Measurements from ENCODE around the gene HNRNPD. TPM values are rescaled to one million over a fixed set of nuclear protein-coding genes. Genes with fewer than 3 reads are reported as not detected.

HNRNPD gene
- total and polyA plus RNA-seq, 2 of the 13 experiments (the other 11 are each of a cell fraction or from before 2014, with no cell fraction given) = 64.0 to 69.7 TPM

- TF ChIP-seq HNF1A (IDR thresholded peaks at IDR 0.05; ENCODE audit: low read depth) (no peak), HNF1A (CRISPR knock-in tag; IDR thresholded peaks at IDR 0.05; ENCODE audit: borderline replicate concordance) (peak; percentile 23; the same call in 1 of the 2 replicates), ZNF446 (CRISPR knock-in tag; IDR thresholded peaks at IDR 0.05) (0 out of 2 replicates have a peak, but pooled peaks have one; percentile 51), PAX8 (CRISPR knock-in tag; IDR thresholded peaks at IDR 0.05; ENCODE audit: borderline replicate concordance) (0 out of 2 replicates have a peak, but pooled peaks have one; percentile 80), JUN (CRISPR knock-in tag; IDR thresholded peaks at IDR 0.05) (0 out of 2 replicates have a peak, but pooled peaks have one; percentile 5), ZNF749 (CRISPR knock-in tag; IDR thresholded peaks at IDR 0.05; ENCODE audit: borderline replicate concordance) (peak; percentile 39; the same call in 1 of the 2 replicates), ZNF766 (CRISPR knock-in tag; IDR thresholded peaks at IDR 0.05; ENCODE audit: borderline replicate concordance) (0 out of 2 replicates have a peak, but pooled peaks have one; percentile 21), SRY (CRISPR knock-in tag; IDR thresholded peaks at IDR 0.05) (0 out of 2 replicates have a peak, but pooled peaks have one; percentile 39), ZC3H13 (CRISPR knock-in tag; IDR thresholded peaks at IDR 0.05) (0 out of 2 replicates have a peak, but pooled peaks have one; percentile 1), KAT7 (CRISPR knock-in tag; IDR thresholded peaks at IDR 0.05; ENCODE audit: borderline replicate concordance) (0 out of 2 replicates have a peak, but pooled peaks have one; percentile 79), CCDC6 (CRISPR knock-in tag; IDR thresholded peaks at IDR 0.05) (peak; percentile 12; the same call in 1 of the 2 replicates), ATF7-NPFF (CRISPR knock-in tag; IDR thresholded peaks at IDR 0.05; ENCODE audit: low read depth) (peak; percentile 26; the same call in 1 of the 2 replicates), YEATS4 (CRISPR knock-in tag; IDR thresholded peaks at IDR 0.05; ENCODE audit: borderline replicate concordance) (0 out of 2 replicates have a peak, but pooled peaks have one; percentile 0), TCF12 (IDR thresholded peaks at IDR 0.05) (no peak), TCF12 (CRISPR knock-in tag; IDR thresholded peaks at IDR 0.05) (0 out of 2 replicates have a peak, but pooled peaks have one; percentile 9), XRCC5 (optimal IDR thresholded peaks at IDR 0.05; ENCODE audit: low read length) (peak; percentile 25), ZNF709 (CRISPR knock-in tag; IDR thresholded peaks at IDR 0.05) (peak; percentile 54; the same call in 1 of the 2 replicates), ZNF253 (CRISPR knock-in tag; IDR thresholded peaks at IDR 0.05; ENCODE audit: borderline replicate concordance) (0 out of 2 replicates have a peak, but pooled peaks have one; percentile 78), KMT2B (CRISPR knock-in tag; IDR thresholded peaks at IDR 0.05) (peak; percentile 5; the same call in 1 of the 2 replicates)
Observed at GRCh38 chr4:82373486-82373815, 340 bp downstream of the HNRNPD start (continued).

Data from HepG2 (cell line).